HTR-8/SVneo (cell line): ENCODE measurements around the gene SCML2.
"Not testable (repeated sequence)": the region's sequence is repeated elsewhere in the genome, so short reads cannot be mapped to it uniquely, and the experiment has no call there.

ENCODE experiments used
- DNase-seq: peaks from one replicate; pipeline ENCODE4 v3.0.0; 2011; ENCODE audit warnings: low spot score, mixed read lengths; ENCODE audit not compliant: insufficient read length
- FAIRE-seq: peaks from 2 replicates; lab custom pipeline; 2011; peaks lifted over from hg19 to GRCh38; lab: Jason Lieb, UNC

The SCML2 gene

DNA sequence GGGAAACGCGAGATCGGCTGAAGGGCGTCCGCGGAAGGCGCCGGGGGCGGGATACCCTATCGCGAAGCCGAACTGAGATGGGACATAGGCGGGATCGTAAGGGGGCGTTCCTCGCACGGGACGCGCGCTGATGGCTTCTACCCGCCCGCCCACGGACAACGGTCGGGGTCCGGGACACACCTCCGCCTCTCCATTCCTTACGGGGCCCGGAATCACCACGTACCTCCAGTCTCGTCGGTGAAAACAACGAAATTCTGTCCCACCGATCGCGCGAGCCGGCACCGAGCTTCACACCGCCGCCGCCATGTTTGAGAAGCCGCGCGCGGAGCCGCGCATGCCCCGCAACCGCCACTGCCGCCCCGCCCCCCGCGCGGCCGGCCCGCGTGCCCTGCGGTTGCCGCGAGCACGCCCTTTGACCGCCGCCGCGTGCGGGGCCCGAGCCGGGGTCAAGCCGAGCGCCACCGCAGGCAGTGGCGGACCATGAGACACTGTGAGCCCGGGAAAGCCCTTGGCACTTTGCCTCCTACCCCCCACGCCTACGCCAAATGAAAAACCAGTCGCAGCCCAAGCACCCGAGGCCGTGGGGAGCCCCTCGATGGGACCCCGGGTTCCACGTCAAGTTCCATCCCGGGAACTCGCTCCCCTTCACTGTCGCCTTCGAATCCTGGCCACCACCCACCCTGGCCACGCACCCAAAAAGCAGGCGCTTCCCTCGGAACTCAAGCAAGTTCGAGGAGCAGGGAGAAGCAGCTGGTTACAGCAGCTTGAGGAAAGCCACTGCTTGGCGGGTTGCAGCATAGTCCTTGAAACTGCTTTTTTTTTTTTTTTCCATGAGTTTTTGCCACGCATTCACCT lies at the start of gene SCML2:
Gene SCML2 (minus strand): TSS at position 320 of the 855 bp plus-strand sequence. CDS start 20,617 bp downstream, outside the sequence.
- FAIRE-seq (no peak), DNase-seq (no peak)

DNA sequence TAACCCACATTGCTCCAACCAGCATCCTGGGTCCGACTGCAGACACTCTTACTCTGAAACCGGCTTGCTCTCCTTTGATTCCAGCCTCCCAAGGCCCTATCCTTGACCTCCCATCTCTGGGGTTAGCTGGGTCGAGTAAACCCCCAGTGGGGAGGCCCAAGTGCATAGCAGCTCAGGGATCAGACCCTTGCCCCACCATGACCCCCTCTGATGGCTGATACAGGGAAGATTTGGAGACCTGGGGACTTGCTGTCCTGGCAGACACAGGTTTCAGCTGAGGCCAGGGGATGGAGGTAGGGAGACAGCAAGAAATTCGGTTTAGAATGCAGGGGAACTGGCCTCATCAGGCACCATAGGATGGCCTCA lies 47.3 kb upstream of the SCML2 start:
- no peak for DNase-seq
- no peak for FAIRE-seq

DNA sequence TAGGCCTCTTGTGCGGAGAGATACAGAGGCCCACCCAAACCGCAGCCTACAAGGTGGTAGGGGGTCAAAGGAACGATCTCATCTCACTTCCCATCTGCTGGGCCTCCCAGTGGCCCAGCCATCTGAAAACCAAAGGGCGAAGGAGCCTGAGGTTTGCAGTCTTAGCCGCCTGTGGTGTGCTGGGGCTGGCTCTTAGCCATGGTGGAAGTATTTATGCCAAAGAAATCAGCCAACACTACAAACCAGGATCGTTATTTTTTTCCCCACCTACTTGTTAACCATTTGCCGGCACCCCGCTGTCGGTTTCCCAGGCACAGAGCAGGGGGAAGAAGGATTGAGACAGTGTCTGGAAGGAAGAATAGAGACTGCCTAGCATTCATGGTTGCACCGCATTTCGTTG lies 40.0 kb upstream of the SCML2 start:
- no peak for DNase-seq

DNA sequence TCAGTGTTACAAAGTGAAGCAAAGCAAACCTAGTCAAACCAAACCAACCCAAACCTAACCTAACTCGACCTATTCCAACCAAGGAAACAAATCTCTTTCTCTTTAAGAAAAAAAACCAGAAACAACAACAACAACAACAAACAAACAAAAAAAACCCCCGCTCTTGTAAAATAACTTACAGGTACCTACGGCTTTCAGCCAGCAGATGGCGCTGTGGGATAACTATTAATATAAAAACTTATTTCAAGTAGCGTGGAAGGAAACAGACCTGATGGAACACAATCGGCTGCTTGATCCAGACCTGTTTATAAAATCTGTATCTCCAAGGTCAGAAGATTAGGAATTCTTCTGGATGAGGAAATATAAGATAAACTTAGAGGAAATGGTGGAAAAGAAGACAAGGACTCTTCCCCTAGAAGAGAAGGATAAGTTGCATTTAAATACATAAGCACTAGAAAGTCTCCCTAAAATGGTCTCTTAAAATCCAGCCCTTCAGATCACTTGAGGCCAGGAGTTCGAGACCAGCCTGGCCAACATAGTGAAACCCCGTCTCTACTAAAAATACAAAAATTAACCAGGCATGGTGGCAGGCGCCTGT lies 36.6 kb upstream of the SCML2 start:
- FAIRE-seq (no peak), DNase-seq (peak; percentile 40)

More for the DNA sequence above, 40.0 kb upstream of the SCML2 start:
- no peak for FAIRE-seq

DNA sequence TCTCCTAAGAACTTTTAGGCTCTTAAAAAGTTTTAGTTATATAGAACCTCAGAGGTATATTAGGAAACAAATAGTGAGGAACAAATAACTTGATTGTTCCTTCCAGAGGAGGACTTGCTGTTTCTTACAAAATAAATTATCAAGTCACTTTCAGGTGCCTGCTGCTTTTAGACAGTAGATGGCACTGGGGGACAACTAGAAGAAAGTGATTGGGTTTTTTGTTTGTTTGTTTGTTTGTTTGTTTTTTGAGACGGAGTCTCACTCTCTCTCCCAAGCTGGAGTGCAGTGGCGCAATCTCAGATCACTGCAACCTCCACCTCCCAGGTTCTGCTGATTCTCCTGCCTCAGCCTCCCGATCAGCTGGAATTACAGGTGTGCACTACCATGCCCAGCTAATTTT lies 35.5 kb upstream of the SCML2 start:
- DNase-seq (no peak), FAIRE-seq (no peak)

DNA sequence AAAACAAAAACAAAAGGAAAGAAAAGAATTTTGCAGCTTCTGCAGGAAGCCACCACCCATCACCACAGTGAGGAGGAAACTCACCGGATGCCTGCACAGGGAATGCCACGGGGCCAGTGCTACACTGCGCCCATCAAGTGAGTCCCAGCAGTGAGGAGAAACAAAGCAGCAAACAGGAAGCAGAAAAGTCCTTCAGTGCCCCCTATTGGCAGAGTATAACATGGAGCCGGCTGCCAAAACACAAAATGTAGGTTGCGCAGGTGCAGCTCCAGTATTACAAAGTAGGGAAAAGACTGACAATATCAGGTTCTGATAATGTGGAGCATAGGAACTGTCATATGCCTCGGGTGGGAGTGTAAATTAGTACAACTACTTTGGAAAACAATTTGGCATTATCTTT lies 23.3 kb upstream of the SCML2 start:
- DNase-seq (no peak), FAIRE-seq (no peak)

DNA sequence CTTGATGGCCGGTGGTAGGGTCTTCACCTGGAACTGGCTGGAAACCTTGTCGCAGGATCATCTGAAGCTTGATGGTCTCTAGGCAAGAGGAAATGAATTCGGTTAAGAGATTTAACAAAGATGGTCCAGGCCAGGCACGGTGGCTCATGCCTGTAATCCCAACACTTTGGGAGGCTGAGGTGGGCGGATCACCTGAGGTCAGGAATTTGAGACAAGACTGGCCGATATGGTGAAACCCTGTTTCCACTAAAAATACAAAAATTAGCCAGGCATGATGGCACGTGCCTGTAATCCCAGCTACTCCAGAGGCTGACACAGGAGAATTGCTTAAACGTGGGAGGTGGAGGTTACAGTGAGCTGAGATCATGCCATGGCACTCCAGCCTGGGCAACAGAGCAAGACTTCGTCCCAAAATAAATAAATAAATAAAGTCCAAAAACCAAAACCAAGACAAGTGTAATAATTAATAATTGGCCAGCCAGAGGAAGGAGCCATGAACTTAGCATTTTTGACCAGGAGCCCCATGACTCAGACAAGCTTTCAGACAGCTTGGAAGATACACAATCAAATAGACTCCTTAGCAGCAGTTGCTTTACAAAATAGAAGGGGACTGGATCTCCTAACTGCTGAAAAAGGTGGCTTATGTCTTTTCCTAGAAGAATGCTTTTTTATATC lies 20.8 kb upstream of the SCML2 start:
- not testable (repeated sequence) for DNase-seq, FAIRE-seq

DNA sequence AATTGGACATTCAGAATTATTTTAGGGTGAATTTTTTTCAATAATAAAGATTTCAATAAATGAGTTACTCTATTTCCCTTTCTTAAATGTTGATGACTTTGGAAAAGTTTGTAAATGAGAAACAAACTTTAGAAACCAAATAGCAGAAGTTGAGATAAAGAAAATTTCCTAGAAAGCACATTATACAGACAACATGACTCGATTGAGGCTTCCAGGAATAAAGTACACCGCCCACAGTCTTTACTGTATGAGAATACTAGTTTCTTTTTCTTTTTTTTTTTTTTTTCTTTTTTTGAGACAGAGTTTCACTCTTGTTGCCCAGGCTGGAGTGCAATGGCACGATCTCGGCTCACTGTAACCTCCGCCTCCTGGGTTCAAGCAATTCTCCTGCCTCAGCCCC lies 14.6 kb upstream of the SCML2 start:
- FAIRE-seq, DNase-seq: not testable (repeated sequence)

DNA sequence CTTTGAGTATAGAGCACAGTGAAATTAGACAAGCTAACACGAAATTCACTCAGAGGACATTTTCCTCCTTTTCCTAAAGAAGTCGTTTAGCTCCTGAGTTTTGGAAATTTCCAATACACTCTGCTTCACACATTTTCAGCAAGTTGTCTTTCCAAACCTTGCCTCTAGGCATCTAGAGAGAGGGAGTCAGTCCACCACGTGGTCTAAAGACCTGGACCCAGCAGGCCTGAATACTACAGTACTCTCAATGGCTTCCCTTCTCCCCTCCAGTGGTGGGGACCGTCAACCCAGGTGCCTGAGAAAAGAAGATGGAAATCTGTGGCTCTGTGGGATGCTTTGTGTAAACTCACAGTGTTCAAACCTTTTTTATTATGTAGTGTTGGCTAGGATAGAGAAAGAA lies 13.9 kb upstream of the SCML2 start:
- DNase-seq: no peak
- FAIRE-seq: no peak

DNA sequence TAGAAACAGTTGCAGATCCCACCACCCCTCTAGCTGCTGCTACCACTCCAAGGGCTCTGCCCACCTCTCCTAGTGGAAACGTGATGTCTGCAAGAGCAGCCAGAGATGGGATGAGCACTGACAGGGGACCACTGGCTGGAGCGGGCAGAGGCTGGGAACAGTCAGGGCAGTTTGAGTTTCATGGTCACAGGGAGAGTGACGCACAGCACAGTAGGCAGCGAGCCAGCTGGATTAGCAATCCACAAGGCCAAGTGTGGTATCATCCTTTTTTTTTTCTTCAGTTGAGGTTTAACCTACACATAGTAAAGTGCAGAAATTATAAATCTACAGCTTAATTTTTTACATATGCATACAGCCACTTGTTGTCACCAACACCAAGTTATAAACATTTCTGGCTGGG lies 6.4 kb upstream of the SCML2 start:
- FAIRE-seq: no peak

DNA sequence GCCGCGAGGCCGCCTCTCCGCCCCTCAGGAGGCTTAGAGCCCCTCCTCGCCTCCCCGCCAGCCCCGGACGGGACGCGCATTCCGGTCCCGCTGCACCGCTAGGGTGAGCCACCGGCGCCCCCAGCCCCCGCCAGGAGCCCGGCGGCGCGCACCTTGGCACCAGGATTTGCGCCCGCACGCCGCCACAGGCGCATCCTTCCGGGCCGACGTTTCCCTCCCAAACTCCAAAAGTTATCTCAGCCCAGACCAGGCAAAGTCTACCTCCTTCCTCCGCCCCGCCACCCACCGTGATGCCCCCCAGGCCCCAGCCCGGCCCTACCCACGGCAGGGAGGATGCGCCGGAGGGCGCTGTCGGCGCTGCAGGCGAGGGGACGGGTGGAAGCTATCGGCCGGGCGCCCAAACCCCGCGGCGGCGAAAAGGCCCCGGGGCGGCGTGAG lies 538 bp downstream of the SCML2 start:
- DNase-seq: no peak
- FAIRE-seq: no peak

More for the DNA sequence above, 6.4 kb upstream of the SCML2 start:
- DNase-seq: no peak

DNA sequence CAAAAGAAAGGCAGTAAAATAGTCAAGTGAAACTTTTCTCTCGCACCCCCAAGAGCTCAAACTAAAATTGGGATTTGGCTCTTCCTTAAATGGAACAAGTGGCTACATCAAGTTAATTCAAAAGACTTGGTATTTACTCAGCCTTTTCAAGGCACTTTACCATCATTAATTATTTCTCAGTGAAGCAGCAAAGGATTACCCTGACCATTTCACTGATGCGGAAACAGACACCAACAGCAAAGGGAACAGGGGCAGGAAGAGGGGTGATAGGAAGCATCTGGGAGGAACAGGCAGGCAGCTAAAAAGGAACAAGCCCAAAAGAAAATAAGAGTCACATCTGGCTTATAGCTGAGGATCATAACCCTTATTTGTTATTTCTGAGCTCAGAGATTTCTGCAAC lies 2.7 kb downstream of the SCML2 start:
- FAIRE-seq: no peak
- DNase-seq: no peak

DNA sequence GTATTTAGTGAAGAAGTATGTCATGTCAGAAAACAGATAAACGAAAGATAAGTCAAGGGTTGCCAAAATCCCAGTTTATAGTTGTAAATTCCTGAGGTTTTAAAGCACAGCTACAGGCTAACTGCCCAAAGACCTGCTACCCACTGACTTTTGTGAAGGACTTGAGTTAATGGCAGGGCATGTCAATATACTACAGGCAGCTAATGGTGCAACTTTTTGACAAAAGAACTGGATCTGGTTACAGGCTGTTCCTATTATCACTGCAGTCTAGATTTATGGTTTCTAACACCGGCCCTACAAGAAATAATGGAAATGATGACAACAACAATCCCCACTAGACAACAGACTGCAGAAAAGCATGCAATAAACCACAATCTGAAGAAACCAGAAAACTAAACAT lies 6.4 kb downstream of the SCML2 start:
- FAIRE-seq: no peak

DNA sequence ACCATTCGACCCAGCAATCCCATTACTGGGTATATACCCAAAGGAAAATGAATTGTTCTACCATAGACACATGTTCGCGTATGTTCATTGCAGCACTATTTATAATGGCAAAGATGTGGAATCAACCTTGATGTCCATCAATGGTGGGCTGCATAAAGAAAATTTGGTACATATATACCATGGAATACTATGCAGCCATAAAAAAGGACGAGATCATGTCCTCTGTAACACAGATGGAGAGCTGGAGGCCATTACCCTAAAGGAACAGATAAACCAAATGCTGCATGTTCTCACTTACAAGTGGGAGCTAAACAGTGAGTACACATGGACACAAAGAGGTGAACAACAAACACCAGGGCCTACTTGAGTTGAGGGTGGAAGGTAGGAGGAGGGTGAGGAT lies 45.1 kb downstream of the SCML2 start:
- DNase-seq: no peak
- FAIRE-seq: no peak

More for the DNA sequence above, 6.4 kb downstream of the SCML2 start:
- peak; percentile 14 for DNase-seq

DNA sequence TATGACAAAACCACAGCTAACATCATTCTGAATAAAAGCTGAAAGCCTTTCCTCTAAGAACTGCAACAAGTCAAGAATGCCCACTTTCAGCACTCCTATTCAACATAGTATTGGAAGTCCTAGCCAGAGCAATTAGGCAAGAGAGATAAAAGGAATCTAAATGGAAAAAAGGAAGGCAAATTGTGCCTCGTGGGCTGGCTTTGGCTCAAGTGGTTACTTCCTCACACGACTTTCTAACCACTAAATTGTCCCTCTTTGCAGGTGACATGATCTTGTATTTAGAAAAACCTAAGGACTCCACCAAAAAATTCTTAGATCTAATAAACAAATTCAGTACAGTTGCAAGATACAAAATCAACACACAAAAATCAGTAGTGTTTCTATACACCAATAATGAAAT lies 57.2 kb downstream of the SCML2 start:
- FAIRE-seq: no peak

DNA sequence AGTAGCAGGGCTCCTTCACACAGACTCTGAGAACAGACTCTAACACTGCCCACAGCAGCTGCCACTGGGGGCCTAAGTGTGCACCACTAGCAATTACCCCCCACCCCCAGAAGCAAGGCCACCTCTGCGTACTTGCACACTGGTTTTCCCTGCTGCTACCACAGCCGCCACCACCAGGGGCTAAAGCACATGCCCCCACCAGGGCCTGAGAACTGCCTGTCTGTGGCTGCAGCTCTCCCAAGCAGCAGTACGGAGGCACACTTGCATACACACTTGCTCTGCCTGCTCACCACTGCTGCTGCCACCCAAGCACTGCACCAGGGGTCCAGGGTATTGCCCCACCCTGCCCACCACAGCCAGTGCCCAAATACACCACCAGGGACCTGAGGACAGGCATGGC lies 59.6 kb downstream of the SCML2 start:
- DNase-seq: no peak
- FAIRE-seq: no peak

More for the DNA sequence above, 57.2 kb downstream of the SCML2 start:
- DNase-seq: no peak

DNA sequence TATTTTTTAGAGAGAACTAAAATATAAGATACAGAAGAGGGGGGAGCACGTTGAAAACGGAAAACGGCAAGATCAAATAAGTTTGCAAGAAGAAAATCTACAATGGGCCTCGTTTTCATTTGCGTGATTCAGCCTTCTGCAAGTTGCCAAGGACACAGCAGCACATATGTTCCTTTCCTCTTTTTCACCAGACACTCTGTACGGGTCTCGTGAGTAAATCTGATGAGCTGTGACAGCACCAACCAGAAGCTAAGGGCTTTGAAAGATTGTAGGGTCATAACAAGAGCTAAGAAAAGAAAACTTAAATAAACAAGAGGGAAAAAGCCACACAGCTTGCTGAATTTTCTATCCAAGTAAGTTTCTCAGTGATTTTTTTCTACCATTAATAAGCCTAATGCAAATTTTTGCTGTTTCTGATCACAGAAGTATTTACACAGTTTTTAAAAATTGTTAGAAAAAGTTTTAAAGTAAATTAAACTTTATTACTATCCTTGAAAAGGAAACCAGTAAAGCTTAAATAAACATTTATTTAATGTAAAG lies 63.4 kb downstream of the SCML2 start:
- no peak for FAIRE-seq
- no peak for DNase-seq

DNA sequence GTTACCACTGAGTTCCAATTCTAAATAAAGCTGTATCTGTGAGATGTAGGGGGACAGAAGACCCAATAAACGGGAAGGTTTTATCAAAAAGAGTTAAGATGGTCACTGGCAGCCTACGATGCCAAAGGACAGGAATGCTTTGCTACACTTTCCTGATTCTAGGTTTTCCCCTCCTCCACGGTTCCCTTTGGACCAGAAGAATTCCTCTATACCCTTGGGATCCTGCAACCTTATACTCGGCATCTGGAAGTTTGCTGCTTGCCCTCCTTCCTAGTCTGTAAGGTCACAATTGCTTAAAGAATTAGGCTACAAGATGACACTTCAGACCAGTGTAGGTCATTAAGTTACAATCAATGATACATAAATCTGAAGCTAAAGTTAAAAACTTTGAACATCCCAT lies 64.3 kb downstream of the SCML2 start:
- FAIRE-seq (no peak), DNase-seq (no peak)

DNA sequence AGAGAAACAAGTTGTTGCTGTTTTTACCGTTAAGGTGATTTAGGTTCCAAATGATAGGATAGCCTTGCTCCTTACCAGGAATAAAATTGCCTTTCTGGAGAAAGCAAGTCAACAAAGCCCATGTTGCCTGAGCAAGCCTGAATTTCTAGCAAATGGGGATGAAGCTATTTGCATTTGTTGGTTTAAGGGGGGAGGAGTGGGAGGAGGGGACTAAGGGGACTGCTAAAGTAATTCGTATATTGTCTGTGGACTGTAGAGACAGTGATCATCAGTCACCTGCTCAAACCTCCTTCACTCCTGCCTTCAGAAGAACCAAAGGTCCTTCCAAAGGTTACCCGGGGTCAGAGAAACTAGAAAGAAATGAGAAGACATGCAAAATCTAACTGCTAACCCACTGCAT lies 65.8 kb downstream of the SCML2 start:
- FAIRE-seq: no peak
- no peak for DNase-seq

DNA sequence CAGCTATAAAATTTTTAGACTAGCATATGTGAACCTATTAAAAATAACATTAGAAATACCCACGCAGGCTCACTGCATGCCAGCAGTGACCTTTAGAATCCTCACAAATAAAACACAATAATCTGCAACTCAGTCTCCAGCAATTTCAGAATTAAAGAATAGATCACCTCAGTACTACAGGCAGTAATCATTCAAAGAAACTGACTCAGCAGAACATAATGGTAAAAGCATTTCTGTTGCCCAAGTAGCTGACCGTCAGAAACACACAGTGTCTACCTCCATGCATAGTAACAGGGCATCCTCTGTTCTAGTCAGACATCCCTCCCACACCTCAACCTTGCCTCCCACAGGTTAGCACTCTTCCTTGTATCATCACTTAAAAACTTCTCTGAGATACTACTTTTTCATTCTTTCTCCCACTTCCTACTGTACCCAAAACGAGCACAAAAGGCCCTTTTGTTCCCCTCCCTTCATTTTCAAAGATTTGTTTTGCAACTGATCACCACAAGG lies 68.1 kb downstream of the SCML2 start:
- DNase-seq: no peak
- FAIRE-seq: no peak

DNA sequence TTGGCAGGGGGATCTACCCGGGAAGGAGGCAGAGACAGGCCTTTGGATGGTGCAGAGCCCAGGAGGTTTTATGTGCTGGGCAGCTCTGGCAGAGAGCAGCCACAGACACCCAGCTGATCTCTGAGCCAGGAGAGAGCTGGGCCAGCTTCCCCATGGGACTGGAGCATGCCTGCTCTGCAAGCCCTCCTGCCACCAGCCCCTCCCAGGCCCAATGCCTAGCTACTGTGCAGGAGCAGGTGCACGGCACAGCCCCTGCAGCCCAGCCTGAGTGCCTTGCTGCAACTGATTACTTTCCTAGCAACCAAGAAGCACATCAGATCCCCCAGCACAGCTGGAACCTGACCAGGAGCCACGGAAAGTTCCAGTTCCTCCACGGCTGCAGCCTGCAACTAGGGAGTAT lies 76.0 kb downstream of the SCML2 start:
- FAIRE-seq: no peak
- no peak for DNase-seq
